DND-41 (cell line): ENCODE measurements around the gene AASDH.

ENCODE experiments used
- EZH2 ChIP-seq: IDR thresholded peaks from 3 replicates; pipeline ENCODE4 v1.6.1; 2012; ENCODE audit warnings: borderline replicate concordance, low read depth, mild to moderate bottlenecking, moderate library complexity, low read length, inconsistent platforms; ENCODE audit not compliant: severe bottlenecking
- TF ChIP-seq, protein P1 (sequence below): IDR thresholded peaks from 2 replicates; pipeline ENCODE4 v1.5.1; 2012; ENCODE audit warnings: borderline replicate concordance, low read length, moderate library complexity, mild to moderate bottlenecking; ENCODE audit not compliant: poor library complexity, severe bottlenecking; ENCODE audit errors: extremely low read depth

DNA sequence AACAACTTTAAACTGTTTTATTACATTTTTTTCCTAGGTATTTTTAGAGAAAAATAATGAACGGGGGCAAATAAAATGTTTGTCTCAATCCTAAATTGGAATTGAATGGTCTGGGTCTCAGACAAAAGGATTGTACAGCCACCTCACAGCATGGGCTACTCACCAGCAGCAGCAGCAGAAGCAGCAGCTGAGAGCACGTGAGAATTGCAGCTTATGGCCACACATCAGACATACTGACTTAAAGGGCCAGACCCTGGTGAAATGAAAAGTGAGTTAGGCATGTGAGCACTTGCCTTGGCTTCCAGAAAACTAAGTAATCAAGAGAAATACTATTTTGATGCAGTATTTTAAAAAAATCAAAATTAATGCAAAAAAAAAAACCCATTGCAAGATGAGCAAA lies 56.6 kb downstream of the AASDH start:
- TF ChIP-seq, protein P1, sequence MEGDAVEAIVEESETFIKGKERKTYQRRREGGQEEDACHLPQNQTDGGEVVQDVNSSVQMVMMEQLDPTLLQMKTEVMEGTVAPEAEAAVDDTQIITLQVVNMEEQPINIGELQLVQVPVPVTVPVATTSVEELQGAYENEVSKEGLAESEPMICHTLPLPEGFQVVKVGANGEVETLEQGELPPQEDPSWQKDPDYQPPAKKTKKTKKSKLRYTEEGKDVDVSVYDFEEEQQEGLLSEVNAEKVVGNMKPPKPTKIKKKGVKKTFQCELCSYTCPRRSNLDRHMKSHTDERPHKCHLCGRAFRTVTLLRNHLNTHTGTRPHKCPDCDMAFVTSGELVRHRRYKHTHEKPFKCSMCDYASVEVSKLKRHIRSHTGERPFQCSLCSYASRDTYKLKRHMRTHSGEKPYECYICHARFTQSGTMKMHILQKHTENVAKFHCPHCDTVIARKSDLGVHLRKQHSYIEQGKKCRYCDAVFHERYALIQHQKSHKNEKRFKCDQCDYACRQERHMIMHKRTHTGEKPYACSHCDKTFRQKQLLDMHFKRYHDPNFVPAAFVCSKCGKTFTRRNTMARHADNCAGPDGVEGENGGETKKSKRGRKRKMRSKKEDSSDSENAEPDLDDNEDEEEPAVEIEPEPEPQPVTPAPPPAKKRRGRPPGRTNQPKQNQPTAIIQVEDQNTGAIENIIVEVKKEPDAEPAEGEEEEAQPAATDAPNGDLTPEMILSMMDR = no peak
- TF ChIP-seq EZH2 = no peak
